GM12891 (cell line): Measurements from ENCODE around the gene ATP6V1D.

ENCODE experiments used
- PAX5 ChIP-seq: IDR thresholded peaks from 2 replicates; pipeline ENCODE4 v1.6.1; 2011; ENCODE audit warnings: low read length, moderate library complexity, mild to moderate bottlenecking; ENCODE audit not compliant: insufficient read depth, severe bottlenecking
- POLR2A ChIP-seq: IDR thresholded peaks from 2 replicates; pipeline ENCODE4 v1.6.1; 2011; ENCODE audit warnings: low read depth, low read length, control low read depth
- POLR2AphosphoS5 ChIP-seq: IDR thresholded peaks from 2 replicates; pipeline ENCODE4 v1.6.1; 2011; ENCODE audit warnings: low read depth, low read length, control low read depth
- TAF1 ChIP-seq: IDR thresholded peaks from 2 replicates; pipeline ENCODE4 v1.6.1; 2011; ENCODE audit warnings: low read depth, low read length, control low read depth

GRCh38 chr14:67400434-67400833 is 40.8 kb upstream of the ATP6V1D start:
- TF ChIP-seq POLR2A (no peak), TAF1 (no peak), POLR2AphosphoS5 (no peak), PAX5 (no peak)
